GM12878 (cell line): Measurements from ENCODE around the gene RAI14. TPM values are rescaled to one million over a fixed set of nuclear protein-coding genes. Genes with fewer than 3 reads are reported as not detected.

Experiments used
- ATAC-seq: fragments of 200-7000 bp; cut with Tn5 transposase; 3 replicates; pipeline ENCODE4 v1.9.1; 2020; ENCODE audit warnings: mild to moderate bottlenecking, moderate library complexity
- BruUV-seq: library from RNA; stranded (reverse); fragments of 400-500 nt; replicated peaks from 2 replicates; lab custom pipeline; 2021; lab: Mats Ljungman, UMichigan
- CTCF ChIA-PET: fragments of 300-600 bp; sonication (Branson Sonifier 250); formaldehyde crosslinking; extraction: SDS; loops from one replicate; lab custom pipeline; 2021; ENCODE audit warnings: inconsistent platforms; lab: Yijun Ruan, JAX
- POLR2A ChIA-PET: fragments of 350-600 bp; formaldehyde crosslinking; extraction: SDS; loops from one replicate; lab custom pipeline; 2021; ENCODE audit warnings: inconsistent platforms; lab: Charles Lee
- RAD21 ChIA-PET: fragments of 300-600 bp; sonication (Branson Sonifier 250); formaldehyde crosslinking; loops from one replicate; lab custom pipeline; 2023; ENCODE audit warnings: antibody characterized with exemption; ENCODE audit not compliant: unreplicated experiment; lab: Charles Lee
- SMC1A ChIA-PET: fragments of 300-600 bp; sonication (Branson Sonifier 250); formaldehyde crosslinking; loops from one replicate; lab custom pipeline; 2023; ENCODE audit not compliant: unreplicated experiment, uncharacterized antibody; lab: Charles Lee
- DNase-seq: peaks from one replicate; pipeline ENCODE4 v3.0.0-alpha.2; 2011; ENCODE audit warnings: low read depth, low spot score
- FAIRE-seq: peaks from 3 replicates; lab custom pipeline; 2011; peaks lifted over from hg19 to GRCh38; lab: Jason Lieb, UNC
- H2AFZ ChIP-seq: 2 replicates; pipeline ENCODE4 v1.6.0; 2011; ENCODE audit warnings: low read depth, low read length, control low read depth; ENCODE audit not compliant: control insufficient read depth
- H3K27ac ChIP-seq: 2 replicates; pipeline ENCODE4 v1.5.1; 2011; ENCODE audit warnings: control low read depth; ENCODE audit not compliant: control insufficient read depth, insufficient read depth
- H3K27me3 ChIP-seq, 2 experiments: replicated peaks in 1 of 2; 2 replicates each; pipeline versions ENCODE4 v1.6.0 to v1.6.1; 2011; ENCODE audit warnings: low read length in 1 of 2; ENCODE audit not compliant: control insufficient read depth in 2 of 2, insufficient read depth in 2 of 2
- H3K36me3 ChIP-seq, 2 experiments: 2 replicates each; pipeline ENCODE4 v1.5.1; 2011; ENCODE audit warnings: low read length in 1 of 2; ENCODE audit not compliant: control insufficient read depth in 2 of 2, insufficient read depth in 2 of 2
- H3K4me1 ChIP-seq: 2 replicates; pipeline ENCODE4 v1.6.1; 2011; ENCODE audit warnings: mild to moderate bottlenecking, low read length, moderate library complexity, mixed read lengths; ENCODE audit not compliant: control insufficient read depth, insufficient read depth
- H3K4me2 ChIP-seq: 2 replicates; pipeline ENCODE4 v1.6.0; 2011; ENCODE audit warnings: control low read depth; ENCODE audit not compliant: control insufficient read depth, insufficient read depth
- H3K4me3 ChIP-seq: fragments of 200-600 bp; sonication (generic); 2 replicates; pipeline ENCODE4 v1.5.1; 2016
- H3K79me2 ChIP-seq: 2 replicates; pipeline ENCODE4 v1.6.0; 2011; ENCODE audit warnings: low read length; ENCODE audit not compliant: control insufficient read depth, insufficient read depth
- H3K9ac ChIP-seq: 2 replicates; pipeline ENCODE4 v1.8.0; 2011; ENCODE audit warnings: low read length, control low read depth, mixed read lengths; ENCODE audit not compliant: control insufficient read depth, insufficient read depth
- H3K9me3 ChIP-seq: replicated peaks from 3 replicates; pipeline ENCODE4 v1.5.1; 2011; ENCODE audit warnings: mild to moderate bottlenecking, low read length; ENCODE audit not compliant: control insufficient read depth, insufficient read depth
- H4K20me1 ChIP-seq: 2 replicates; pipeline ENCODE4 v1.6.0; 2011; ENCODE audit not compliant: control insufficient read depth, insufficient read depth
- BCL11A ChIP-seq: IDR thresholded peaks from 2 replicates; pipeline ENCODE4 v1.6.1; 2011; ENCODE audit warnings: low read depth, low read length
- EGR1 ChIP-seq, 2 experiments: IDR thresholded peaks; 1 replicate in 1 of 2; 2 replicates in 1 of 2; pipeline ENCODE4 v1.6.1; 2011 to 2012; ENCODE audit warnings: low read depth in 2 of 2, low read length in 2 of 2, borderline replicate concordance in 1 of 2, mild to moderate bottlenecking in 1 of 2, moderate library complexity in 1 of 2
- FOS ChIP-seq: IDR thresholded peaks from 3 replicates; pipeline ENCODE4 v1.6.1; 2011; ENCODE audit warnings: borderline replicate concordance; ENCODE audit not compliant: insufficient read length; ENCODE audit errors: extremely low read depth
- GABPA ChIP-seq: IDR thresholded peaks from 2 replicates; pipeline ENCODE4 v1.6.1; 2014; ENCODE audit warnings: antibody characterized with exemption, low read depth, mild to moderate bottlenecking, inconsistent platforms
- KDM1A ChIP-seq: fragments of 200-600 bp; sonication (generic); IDR thresholded peaks from 2 replicates; pipeline ENCODE4 v1.6.1; 2016; ENCODE audit warnings: borderline replicate concordance
- KLF5 ChIP-seq: fragments of 450-650 bp; IDR thresholded peaks from 2 replicates; pipeline ENCODE4 v1.6.1; 2014; ENCODE audit warnings: mild to moderate bottlenecking; ENCODE audit not compliant: partially characterized antibody
- MTA2 ChIP-seq: fragments of 450-650 bp; IDR thresholded peaks from 2 replicates; pipeline ENCODE4 v1.6.1; 2016; ENCODE audit warnings: low read depth, mild to moderate bottlenecking, moderate library complexity
- NR2C2 ChIP-seq: IDR thresholded peaks from 2 replicates; pipeline ENCODE4 v1.6.1; 2011; ENCODE audit warnings: borderline replicate concordance, low read depth; ENCODE audit not compliant: control insufficient read depth, insufficient read length
- PAX8 ChIP-seq: fragments of 450-650 bp; IDR thresholded peaks from 2 replicates; pipeline ENCODE4 v1.6.1; 2017; ENCODE audit warnings: mild to moderate bottlenecking, moderate library complexity
- POLR2AphosphoS5 ChIP-seq: IDR thresholded peaks from 2 replicates; pipeline ENCODE4 v1.6.1; 2011; ENCODE audit warnings: mild to moderate bottlenecking, low read length, inconsistent platforms
- RBBP5 ChIP-seq: fragments of 200-600 bp; sonication (generic); conservative IDR thresholded peaks from 2 replicates; pipeline ENCODE4 v1.6.1; 2016
- RCOR1 ChIP-seq: conservative IDR thresholded peaks from 2 replicates; pipeline ENCODE4 v1.6.1; 2012; ENCODE audit warnings: low read depth, low read length, improper control_type of control experiment
- RELA ChIP-seq: fragments of 450-650 bp; IDR thresholded peaks from 2 replicates; pipeline ENCODE4 v1.8.0; 2014; ENCODE audit warnings: borderline replicate concordance; ENCODE audit not compliant: partially characterized antibody
- SMAD5 ChIP-seq: IDR thresholded peaks from 2 replicates; pipeline ENCODE4 v1.6.1; 2016; ENCODE audit warnings: antibody characterized with exemption, low read depth
- TAF1 ChIP-seq: IDR thresholded peaks from 2 replicates; pipeline ENCODE4 v1.6.1; 2011; ENCODE audit warnings: mild to moderate bottlenecking, low read depth, low read length, borderline replicate concordance
- TARDBP ChIP-seq: IDR thresholded peaks from 2 replicates; pipeline ENCODE4 v1.6.1; 2016; ENCODE audit warnings: borderline replicate concordance
- TCF12 ChIP-seq: IDR thresholded peaks from 2 replicates; pipeline ENCODE4 v1.6.1; 2011; ENCODE audit warnings: low read depth, mild to moderate bottlenecking, low read length
- WGBS: methylation state at CpG from one replicate; pipeline ENCODE4 v1.1.6; 2016; ENCODE audit warnings: low lambda C conversion rate; ENCODE audit not compliant: insufficient replicate concordance, insufficient coverage; ENCODE audit errors: missing lambda C conversion rate; 5-methylcytosine and 5-hydroxymethylcytosine counted together
- in situ Hi-C: fragments of 300-500 bp; cut with MboI; formaldehyde crosslinking; loops from 9 replicates; pipeline ENCODE4 v1.14.3; 2018; ENCODE audit warnings: mixed read lengths
- intact Hi-C: fragments of 100-400 bp; cut with micrococcal nuclease; formaldehyde crosslinking; loops from one replicate; pipeline ENCODE4 v1.14.2; 2022; ENCODE audit not compliant: unreplicated experiment
- polyA plus RNA-seq, 11 experiments: library from polyadenylated mRNA; depleted of rRNA in 4 of 11; unstranded in 6 of 11; stranded (reverse) in 5 of 11; fragments of >200 nt; fragmentation: Nextera tagmentation in 4 of 11; fragmentation: Illumina TruSeq in 1 of 11; extraction: Ambion mirVana in 4 of 11; extraction: Trizol in 1 of 11; gene quantifications; 1 replicate in 1 of 11; 2 replicates in 10 of 11; pipeline versions ENCODE4 v1.2.1 to v1.2.3, GENCODE V29; 2011 to 2016; ENCODE audit warnings: inconsistent platforms in 2 of 11, missing spikeins in 2 of 11, low read depth in 1 of 11
- total RNA-seq, 4 experiments: library from RNA; depleted of rRNA in 3 of 4; stranded (reverse); fragments of >200 nt in 3 of 4; fragmentation: Illumina TruSeq in 1 of 4; extraction: Trizol in 1 of 4; gene quantifications; 2 replicates each; pipeline versions ENCODE4 v1.2.1 to v1.2.3, GENCODE V29; 2013 to 2021
- TF ChIP-seq, protein P1 (sequence below): fragments of 450-650 bp; IDR thresholded peaks from 2 replicates; pipeline ENCODE4 v1.6.1; 2017; ENCODE audit warnings: low read depth, mild to moderate bottlenecking, moderate library complexity

Gene RAI14
- total and polyA plus RNA-seq, 10 of the 15 experiments (the other 5 are each of a cell fraction or from before 2014, with no cell fraction given): 0.18 to 4.6 (median 1.9) TPM

DNA sequence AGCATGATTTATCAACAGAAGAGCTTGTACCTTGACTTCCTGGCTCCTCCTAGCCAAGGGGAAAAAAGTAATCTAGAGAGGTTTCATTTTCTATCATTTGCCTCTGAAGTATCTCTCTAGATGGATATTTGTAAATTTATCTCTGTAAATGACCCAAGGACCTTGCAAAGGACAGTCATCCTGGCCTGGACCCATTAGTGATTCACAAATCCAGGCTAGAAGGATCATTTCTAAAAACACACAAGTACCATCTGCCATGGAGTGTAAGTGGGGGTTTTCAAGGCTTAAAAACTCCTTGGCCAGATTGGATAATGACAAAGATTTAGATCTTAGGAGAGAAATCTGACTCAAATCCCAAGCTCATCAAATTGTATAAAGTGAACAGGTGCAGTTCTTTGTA, 190.9 kb downstream of the RAI14 start:
- H3K79me2 ChIP-seq: no peaks in the 10 kb centered on the region
- ATAC-seq (no peak), DNase-seq (no peak), FAIRE-seq (no peak)
- H3K27me3 ChIP-seq: no peaks in the 10 kb centered on the region
- no peaks in the 10 kb centered on the region for H3K9me3 ChIP-seq
- intact Hi-C loops: no loop called here
- no peak overlapping the region for H3K4me2 ChIP-seq
- H3K4me3 ChIP-seq: no peak overlapping the region
- ChIA-PET SMC1A (interaction anchor here (1.1 kb wide), 1 partner anchor 17 kb away, joined by 3 read pairs; no protein-coding TSS in a partner anchor), RAD21 (interaction anchor here (0.6 kb wide), 1 partner anchor 89 kb away, joined by 3 read pairs; no protein-coding TSS in a partner anchor), CTCF (no interaction called here), POLR2A (interaction anchor here (0.6 kb wide), 1 partner anchor 108 kb away, joined by 3 read pairs; no protein-coding TSS in a partner anchor)
- TF ChIP-seq EGR1 (IDR thresholded peaks at IDR 0.05; ENCODE audit: borderline replicate concordance in 1 of 2, low read depth in 2 of 2, low read length in 2 of 2) (no peak), TARDBP (no peak), RBBP5 (no peak), TCF12 (no peak), POLR2AphosphoS5 (no peak)
- H3K9ac ChIP-seq: no peak overlapping the region
- in situ Hi-C loops: no loop called here
- H2AFZ ChIP-seq: no peak overlapping the region
- no peaks in the 10 kb centered on the region for H3K4me1 ChIP-seq
- BruUV-seq: no TSS peak
- H3K27ac ChIP-seq: no peak overlapping the region
- H3K36me3 ChIP-seq: no peaks in the 10 kb centered on the region
- no peaks in the 10 kb centered on the region for H4K20me1 ChIP-seq

DNA sequence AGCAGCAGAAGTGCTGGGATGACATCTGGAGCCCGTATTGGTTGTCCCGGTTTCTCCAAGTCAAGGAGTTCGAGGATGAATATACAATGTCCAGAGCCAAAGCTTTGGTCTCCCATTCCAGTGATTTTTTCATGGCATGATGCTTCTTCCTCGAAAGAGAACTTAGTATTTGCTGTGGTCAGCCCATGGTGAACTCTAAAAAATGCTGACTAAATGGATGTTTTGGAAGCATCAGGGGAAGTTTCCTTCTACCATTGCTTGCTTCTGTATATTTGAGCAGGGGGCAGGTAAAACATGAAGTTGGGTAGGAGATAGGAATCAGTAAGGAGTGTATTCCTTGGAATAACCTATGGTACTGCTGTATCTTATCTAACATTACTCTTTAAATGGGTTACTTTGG, 191.4 kb downstream of the RAI14 start:
- Histone ChIP-seq H3K27me3 (no peaks in the 10 kb centered on the region), H3K27ac (no peak overlapping the region), H4K20me1 (no peaks in the 10 kb centered on the region), H3K79me2 (no peaks in the 10 kb centered on the region), H2AFZ (no peak overlapping the region), H3K4me2 (no peak overlapping the region), H3K4me1 (no peaks in the 10 kb centered on the region), H3K9ac (no peak overlapping the region), H3K36me3 (no peaks in the 10 kb centered on the region), H3K4me3 (no peak overlapping the region), H3K9me3 (no peaks in the 10 kb centered on the region)
- DNase-seq (no peak), ATAC-seq (no peak), FAIRE-seq (no peak)
- POLR2A ChIA-PET: no interaction called here
- BruUV-seq: no TSS peak
- intact Hi-C loops (no loop called here), in situ Hi-C loops (no loop called here)
- SMC1A ChIA-PET: interaction anchor here (1.1 kb wide), 1 partner anchor 17 kb away, joined by 3 read pairs; no protein-coding TSS in a partner anchor
- RAD21 ChIA-PET: interaction anchor here (0.7 kb wide), 1 partner anchor 442 kb away, joined by 3 read pairs; no protein-coding TSS in a partner anchor
- 58% methylated on average over 4 of the region's 4 CpGs for WGBS
- CTCF ChIA-PET: no interaction called here
- no peak for TF ChIP-seq PAX8
- TF ChIP-seq MTA2: no peak
- no peak for TF ChIP-seq GABPA
- TF ChIP-seq KDM1A: no peak
- no peak for TF ChIP-seq EGR1 (IDR thresholded peaks at IDR 0.05; ENCODE audit: borderline replicate concordance in 1 of 2, low read depth in 2 of 2, low read length in 2 of 2)
- TF ChIP-seq BCL11A: no peak
- no peak for TF ChIP-seq RCOR1
- TF ChIP-seq, protein P1, sequence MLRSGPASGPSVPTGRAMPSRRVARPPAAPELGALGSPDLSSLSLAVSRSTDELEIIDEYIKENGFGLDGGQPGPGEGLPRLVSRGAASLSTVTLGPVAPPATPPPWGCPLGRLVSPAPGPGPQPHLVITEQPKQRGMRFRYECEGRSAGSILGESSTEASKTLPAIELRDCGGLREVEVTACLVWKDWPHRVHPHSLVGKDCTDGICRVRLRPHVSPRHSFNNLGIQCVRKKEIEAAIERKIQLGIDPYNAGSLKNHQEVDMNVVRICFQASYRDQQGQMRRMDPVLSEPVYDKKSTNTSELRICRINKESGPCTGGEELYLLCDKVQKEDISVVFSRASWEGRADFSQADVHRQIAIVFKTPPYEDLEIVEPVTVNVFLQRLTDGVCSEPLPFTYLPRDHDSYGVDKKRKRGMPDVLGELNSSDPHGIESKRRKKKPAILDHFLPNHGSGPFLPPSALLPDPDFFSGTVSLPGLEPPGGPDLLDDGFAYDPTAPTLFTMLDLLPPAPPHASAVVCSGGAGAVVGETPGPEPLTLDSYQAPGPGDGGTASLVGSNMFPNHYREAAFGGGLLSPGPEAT: no peak
- TF ChIP-seq KLF5: no peak
- no peak for TF ChIP-seq NR2C2
- no peak for TF ChIP-seq TAF1
- TF ChIP-seq FOS: no peak
- no peak for TF ChIP-seq SMAD5
- no peak for TF ChIP-seq RELA
